PC-3 (cell line): ENCODE data around the gene TOMM22. TPM values are rescaled to one million over a fixed set of nuclear protein-coding genes. Genes with fewer than 3 reads are reported as not detected.

Experiments used
- ATAC-seq: fragments of 200-7000 bp; cut with Tn5 transposase; 2 replicates; pipeline ENCODE4 v1.9.1; 2020; ENCODE audit warnings: mild to moderate bottlenecking, moderate library complexity
- BruUV-seq: library from RNA; stranded (reverse); fragments of 400-500 nt; replicated peaks from 2 replicates; lab custom pipeline; 2021; lab: Mats Ljungman, UMichigan
- CTCF ChIA-PET: fragments of 300-600 bp; sonication (Branson Sonifier 250); formaldehyde crosslinking; loops from one replicate; lab custom pipeline; 2022; ENCODE audit warnings: antibody characterized with exemption; lab: Charles Lee
- POLR2A ChIA-PET: fragments of 300-600 bp; sonication (Branson Sonifier 250); formaldehyde crosslinking; loops from one replicate; lab custom pipeline; 2022; ENCODE audit warnings: antibody characterized with exemption; ENCODE audit not compliant: unreplicated experiment; lab: Charles Lee
- DNase-seq: peaks from one replicate; pipeline ENCODE4 v3.0.0-alpha.2; 2015
- H2AFZ ChIP-seq: fragments of 300-600 bp; sonication (generic); 2 replicates; pipeline ENCODE4 v1.6.0; 2016; ENCODE audit warnings: antibody characterized with exemption, low read length
- H3F3A ChIP-seq: fragments of 300-600 bp; sonication (generic); one replicate; pipeline ENCODE4 v1.6.0; 2017; ENCODE audit warnings: antibody characterized with exemption, low read length, control low read depth, mild to moderate bottlenecking; ENCODE audit not compliant: unreplicated experiment
- H3K27ac ChIP-seq: fragments of 300-600 bp; sonication (generic); 2 replicates; pipeline ENCODE4 v1.5.1; 2016; ENCODE audit warnings: mild to moderate bottlenecking, low read length
- H3K27me3 ChIP-seq: fragments of 300-600 bp; sonication (generic); 2 replicates; pipeline ENCODE4 v1.6.1; 2016; ENCODE audit warnings: low read length, mixed read lengths
- H3K36me3 ChIP-seq: fragments of 300-600 bp; sonication (generic); 2 replicates; pipeline ENCODE4 v1.6.1; 2016; ENCODE audit warnings: low read depth, mixed run types, low read length, mixed read lengths
- H3K4me1 ChIP-seq: fragments of 300-600 bp; sonication (generic); 2 replicates; pipeline ENCODE4 v1.5.1; 2016; ENCODE audit warnings: low read length; ENCODE audit not compliant: insufficient read depth
- H3K4me2 ChIP-seq: fragments of 300-600 bp; sonication (generic); 2 replicates; pipeline ENCODE4 v1.6.0; 2016; ENCODE audit warnings: low read length
- H3K4me3 ChIP-seq: fragments of 300-600 bp; sonication (generic); 2 replicates; pipeline ENCODE4 v1.5.1; 2016; ENCODE audit warnings: mild to moderate bottlenecking, low read length, mixed read lengths
- H3K79me2 ChIP-seq: fragments of 300-600 bp; sonication (generic); 2 replicates; pipeline ENCODE4 v1.6.1; 2017; ENCODE audit warnings: low read length, mixed read lengths
- H3K9ac ChIP-seq: fragments of 300-600 bp; sonication (generic); 2 replicates; pipeline ENCODE4 v1.6.0; 2016; ENCODE audit warnings: mild to moderate bottlenecking, low read length
- H3K9me2 ChIP-seq: fragments of 300-600 bp; sonication (generic); replicated peaks from 2 replicates; pipeline ENCODE4 v1.6.1; 2016; ENCODE audit warnings: mixed run types, low read length, mixed read lengths
- H3K9me3 ChIP-seq: fragments of 300-600 bp; sonication (generic); 2 replicates; pipeline ENCODE4 v1.6.1; 2016; ENCODE audit warnings: low read length, mixed read lengths
- H4K20me1 ChIP-seq: fragments of 300-600 bp; sonication (generic); 2 replicates; pipeline ENCODE4 v1.6.1; 2016; ENCODE audit warnings: low read length, mixed read lengths
- EZH2 ChIP-seq: fragments of 300-600 bp; sonication (generic); IDR thresholded peaks from one replicate; pipeline ENCODE4 v1.6.1; 2017; ENCODE audit warnings: antibody characterized with exemption, mild to moderate bottlenecking, low read length; ENCODE audit not compliant: unreplicated experiment
- EZH2phosphoT487 ChIP-seq: fragments of 300-600 bp; sonication (generic); IDR thresholded peaks from 2 replicates; pipeline ENCODE4 v1.6.1; 2018; ENCODE audit warnings: mild to moderate bottlenecking, antibody characterized with exemption, low read length, borderline replicate concordance
- intact Hi-C: fragments of 100-400 bp; cut with micrococcal nuclease; formaldehyde crosslinking; loops from 2 replicates; pipeline ENCODE4 v1.9.0; 2023
- total RNA-seq: library from RNA; depleted of rRNA; stranded (reverse); fragments of >200 nt; gene quantifications from 2 replicates; pipeline ENCODE4 v1.2.3, GENCODE V29; 2014
- TF ChIP-seq, protein P1 (sequence below): fragments of 300-600 bp; sonication (generic); conservative IDR thresholded peaks from 2 replicates; pipeline ENCODE4 v1.5.1; 2017; ENCODE audit warnings: antibody characterized with exemption, low read depth, mild to moderate bottlenecking, low read length

The TOMM22 gene
- total RNA-seq, 1 experiment from 2014 or later = 82.3 TPM

DNA sequence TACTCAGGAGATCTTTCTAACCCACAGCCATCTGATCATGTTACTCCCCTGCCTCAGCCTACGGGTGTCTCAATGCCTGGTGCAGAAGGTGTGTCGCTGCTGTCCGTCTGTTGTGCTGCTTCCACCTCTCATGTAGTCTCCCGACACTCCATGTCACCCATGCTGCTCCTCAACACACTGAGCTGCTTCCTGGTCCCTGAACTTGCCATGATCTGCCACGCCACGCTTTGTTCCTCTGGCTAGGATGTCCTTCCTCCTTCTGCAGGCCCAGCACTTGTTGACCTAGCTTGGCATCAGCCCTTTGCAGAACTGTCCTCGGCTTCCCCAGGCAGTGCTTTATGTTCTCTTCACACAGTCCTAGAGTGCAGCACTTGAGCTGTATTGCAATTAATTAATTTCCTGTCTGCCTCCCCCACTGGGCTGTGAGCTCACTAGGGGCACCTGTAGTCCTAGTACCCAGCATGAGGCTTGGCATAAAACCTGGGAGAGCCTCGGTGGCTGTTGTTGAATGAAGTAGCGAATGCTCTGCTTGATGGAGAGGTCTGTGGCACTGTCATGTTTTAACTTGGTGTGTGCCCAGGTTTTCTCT is 33.5 kb downstream of the TOMM22 start:
- TF ChIP-seq, protein P1, sequence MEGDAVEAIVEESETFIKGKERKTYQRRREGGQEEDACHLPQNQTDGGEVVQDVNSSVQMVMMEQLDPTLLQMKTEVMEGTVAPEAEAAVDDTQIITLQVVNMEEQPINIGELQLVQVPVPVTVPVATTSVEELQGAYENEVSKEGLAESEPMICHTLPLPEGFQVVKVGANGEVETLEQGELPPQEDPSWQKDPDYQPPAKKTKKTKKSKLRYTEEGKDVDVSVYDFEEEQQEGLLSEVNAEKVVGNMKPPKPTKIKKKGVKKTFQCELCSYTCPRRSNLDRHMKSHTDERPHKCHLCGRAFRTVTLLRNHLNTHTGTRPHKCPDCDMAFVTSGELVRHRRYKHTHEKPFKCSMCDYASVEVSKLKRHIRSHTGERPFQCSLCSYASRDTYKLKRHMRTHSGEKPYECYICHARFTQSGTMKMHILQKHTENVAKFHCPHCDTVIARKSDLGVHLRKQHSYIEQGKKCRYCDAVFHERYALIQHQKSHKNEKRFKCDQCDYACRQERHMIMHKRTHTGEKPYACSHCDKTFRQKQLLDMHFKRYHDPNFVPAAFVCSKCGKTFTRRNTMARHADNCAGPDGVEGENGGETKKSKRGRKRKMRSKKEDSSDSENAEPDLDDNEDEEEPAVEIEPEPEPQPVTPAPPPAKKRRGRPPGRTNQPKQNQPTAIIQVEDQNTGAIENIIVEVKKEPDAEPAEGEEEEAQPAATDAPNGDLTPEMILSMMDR = no peak
- TF ChIP-seq EZH2 (no peak), EZH2phosphoT487 (no peak)
- no peak overlapping the region for H3K4me3 ChIP-seq
- peaks cover 6% of the 10 kb centered on the region; the same call in 1 of the 2 replicates for H3K36me3 ChIP-seq
- DNase-seq (no peak), ATAC-seq (no peak)
- peaks cover 64% of the 10 kb centered on the region for H3K79me2 ChIP-seq
- POLR2A ChIA-PET = no interaction called here
- H3K27me3 ChIP-seq = no peaks in the 10 kb centered on the region
- intact Hi-C loops = no loop called here
- H3K4me2 ChIP-seq = no peak overlapping the region
- H2AFZ ChIP-seq = no peak overlapping the region
- H3K9me3 ChIP-seq = no peaks in the 10 kb centered on the region
- H3K4me1 ChIP-seq = peaks cover 29% of the 10 kb centered on the region
- H3K27ac ChIP-seq = no peak overlapping the region
- no peak overlapping the region for H3K9ac ChIP-seq
- H3K9me2 ChIP-seq = no peaks in the 10 kb centered on the region
- peaks cover 27% of the 10 kb centered on the region for H4K20me1 ChIP-seq
- CTCF ChIA-PET = interaction anchor here (0.6 kb wide), 1 partner anchor 38 kb away, joined by 7 read pairs; no protein-coding TSS in a partner anchor
- BruUV-seq = no TSS peak
- no peaks in the 10 kb centered on the region for H3F3A ChIP-seq

DNA sequence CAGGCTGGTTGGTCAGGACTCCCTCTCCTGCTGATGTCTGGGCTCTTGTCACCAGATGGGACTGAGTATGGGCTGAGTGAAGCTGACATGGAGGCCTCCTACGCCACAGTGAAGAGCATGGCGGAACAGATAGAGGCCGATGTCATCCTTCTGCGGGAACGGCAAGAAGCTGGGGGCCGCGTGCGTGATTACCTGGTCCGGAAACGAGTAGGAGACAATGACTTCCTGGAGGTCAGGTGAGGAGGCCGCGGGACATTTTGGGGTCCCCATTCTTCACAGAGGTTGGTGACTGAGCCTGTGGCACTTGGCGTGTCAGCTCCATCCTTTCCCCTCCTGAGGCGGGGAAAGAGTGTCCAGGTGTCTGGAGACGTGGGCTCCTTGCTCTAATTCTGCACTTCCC is 34.1 kb downstream of the TOMM22 start:
- ChIA-PET POLR2A (no interaction called here), CTCF (no interaction called here)
- Histone ChIP-seq H3F3A (no peaks in the 10 kb centered on the region), H2AFZ (no peak overlapping the region), H4K20me1 (peaks cover 22% of the 10 kb centered on the region; the same call in 1 of the 2 replicates), H3K4me3 (no peak overlapping the region), H3K9me2 (no peaks in the 10 kb centered on the region), H3K4me2 (no peak overlapping the region), H3K9me3 (no peaks in the 10 kb centered on the region), H3K9ac (no peak overlapping the region), H3K36me3 (peaks cover 6% of the 10 kb centered on the region; the same call in 1 of the 2 replicates), H3K79me2 (peaks cover 62% of the 10 kb centered on the region), H3K4me1 (peaks cover 27% of the 10 kb centered on the region), H3K27ac (no peak overlapping the region), H3K27me3 (no peaks in the 10 kb centered on the region)
- ATAC-seq (no peak), DNase-seq (no peak)
- TF ChIP-seq, protein P1 = no peak
- TF ChIP-seq EZH2phosphoT487 (no peak), EZH2 (no peak)
- no TSS peak for BruUV-seq
- intact Hi-C loops = no loop called here

DNA sequence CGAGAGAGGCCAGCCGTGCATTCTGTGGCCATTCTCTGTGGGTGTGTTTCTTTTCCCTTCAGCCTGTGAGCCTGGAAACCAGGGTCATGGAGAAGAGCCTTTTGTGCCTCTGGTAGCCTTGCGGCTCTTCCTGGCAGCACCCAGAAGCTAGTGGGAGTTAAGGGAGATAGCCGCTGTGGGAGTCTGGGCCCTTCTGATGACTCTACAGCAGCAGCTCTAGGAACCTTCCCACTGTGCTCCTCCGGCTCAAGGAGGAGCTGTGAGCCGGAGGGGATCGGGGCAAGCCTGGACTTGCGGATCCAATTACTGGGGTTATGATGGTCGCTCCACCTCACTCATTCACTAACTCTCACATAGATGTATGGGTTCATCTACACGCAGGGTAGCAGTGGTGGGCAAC is 34.5 kb downstream of the TOMM22 start:
- H3K4me2 ChIP-seq = no peak overlapping the region
- no TSS peak for BruUV-seq
- CTCF ChIA-PET = no interaction called here
- TF ChIP-seq EZH2phosphoT487 (no peak), EZH2 (no peak)
- TF ChIP-seq, protein P1 = no peak
- H3K9me2 ChIP-seq = no peaks in the 10 kb centered on the region
- H3K27ac ChIP-seq = no peak overlapping the region
- H3K27me3 ChIP-seq = no peaks in the 10 kb centered on the region
- no peak overlapping the region for H3K9ac ChIP-seq
- H3K36me3 ChIP-seq = peaks cover 6% of the 10 kb centered on the region; the same call in 1 of the 2 replicates
- H3F3A ChIP-seq = no peaks in the 10 kb centered on the region
- peaks cover 57% of the 10 kb centered on the region for H3K79me2 ChIP-seq
- peaks cover 23% of the 10 kb centered on the region for H3K4me1 ChIP-seq
- POLR2A ChIA-PET = no interaction called here
- no peak for DNase-seq
- H2AFZ ChIP-seq = no peak overlapping the region
- H3K9me3 ChIP-seq = no peaks in the 10 kb centered on the region
- peaks cover 18% of the 10 kb centered on the region; the same call in 1 of the 2 replicates for H4K20me1 ChIP-seq
- H3K4me3 ChIP-seq = no peak overlapping the region
- intact Hi-C loops = no loop called here
- ATAC-seq = no peak
